ENCODE measurements around the gene ACAD11. TPM values are rescaled to one million over a fixed set of nuclear protein-coding genes. Genes with fewer than 3 reads are reported as not detected.

Gene ACAD11
- total RNA-seq: 29.9 and 58.3 TPM in 2 replicates

GRCh38 chr3:132659365-132660051 lies at the start of gene ACAD11:
TSS of gene ACAD11 (minus strand) at chr3:132659809. CDS start at chr3:132659751, 58 bp downstream.

GRCh38 chr3:132660052-132660810 lies 622 bp upstream of the ACAD11 start, which contains the start of gene UBA5:
TSS of gene UBA5 (plus strand) at chr3:132660329. CDS start at chr3:132660538, 209 bp downstream.

GRCh38 chr3:132596816-132597433 lies 62.7 kb downstream of the ACAD11 start, which contains the start of gene ACKR4:
TSS of gene ACKR4 (plus strand) at chr3:132597270. CDS start at chr3:132600398, 3,128 bp downstream.

Other genes with a start within 250 kb of the ACAD11 start
- gene DNAJC13, start 242.3 kb downstream of the ACAD11 start, total RNA-seq: 59.6 and 62.3 TPM in 2 replicates
- gene ACKR4, start 62.5 kb downstream of the ACAD11 start, total RNA-seq: 0.96 and 6.8 TPM in 2 replicates
- 45.1 and 54.6 TPM in 2 replicates for gene UBA5, start 520 bp upstream of the ACAD11 start, total RNA-seq
- gene NPHP3, start 62.6 kb upstream of the ACAD11 start, total RNA-seq: 25.4 and 26.6 TPM in 2 replicates